HG03095 (cell line): ENCODE data around the gene RGS7.
"Not testable (repeated sequence)": the region's sequence is repeated elsewhere in the genome, so short reads cannot be mapped to it uniquely, and the experiment has no call there.

Source experiments
- ATAC-seq: cut with Tn5 transposase; IDR thresholded peaks from one replicate; pipeline ENCODE4 v1.9.1; 2021; ENCODE audit warnings: moderate library complexity; ENCODE audit not compliant: unreplicated experiment

RGS7 gene

DNA sequence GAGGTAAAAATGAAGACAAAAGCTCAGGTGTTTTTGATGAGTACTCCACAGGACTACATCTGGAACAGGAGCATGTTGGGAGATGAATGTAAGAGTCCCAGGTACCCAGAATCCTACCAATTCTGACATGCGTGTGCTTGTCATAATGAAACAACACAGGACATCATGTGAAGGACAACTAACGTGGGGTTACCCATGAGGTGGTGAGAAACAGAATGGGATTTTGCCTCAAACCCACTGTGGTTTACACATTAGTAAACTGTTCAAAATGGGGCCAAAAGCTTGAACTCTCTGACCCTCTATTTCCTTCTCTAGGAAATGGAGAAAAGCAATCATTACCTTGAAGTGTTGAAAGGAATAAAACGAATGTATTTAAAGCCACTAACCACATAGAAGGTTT lies 266.2 kb downstream of the RGS7 start:
- no peak for ATAC-seq

DNA sequence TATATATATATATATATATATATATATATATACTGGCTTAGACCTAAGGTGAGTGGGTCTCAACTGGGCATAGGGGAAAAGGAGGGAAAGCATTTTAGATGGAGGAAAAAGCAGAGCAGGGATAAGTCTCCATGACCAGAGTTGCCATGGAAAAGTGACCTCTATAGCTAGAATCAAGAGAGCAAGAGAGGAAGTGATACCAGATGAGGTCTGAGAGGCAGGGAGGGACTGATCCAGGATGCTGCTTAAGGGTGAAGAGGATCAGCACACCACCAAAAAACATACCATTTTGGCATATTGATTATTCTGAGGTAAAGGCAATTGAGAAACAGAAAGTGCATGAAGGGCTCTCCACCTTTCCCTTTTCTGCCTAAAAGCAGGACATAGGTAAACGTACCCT lies 267.9 kb downstream of the RGS7 start:
- not testable (repeated sequence) for ATAC-seq

GRCh38 chr1:241088075-241088474 lies 268.9 kb downstream of the RGS7 start:
- not testable (repeated sequence) for ATAC-seq

DNA sequence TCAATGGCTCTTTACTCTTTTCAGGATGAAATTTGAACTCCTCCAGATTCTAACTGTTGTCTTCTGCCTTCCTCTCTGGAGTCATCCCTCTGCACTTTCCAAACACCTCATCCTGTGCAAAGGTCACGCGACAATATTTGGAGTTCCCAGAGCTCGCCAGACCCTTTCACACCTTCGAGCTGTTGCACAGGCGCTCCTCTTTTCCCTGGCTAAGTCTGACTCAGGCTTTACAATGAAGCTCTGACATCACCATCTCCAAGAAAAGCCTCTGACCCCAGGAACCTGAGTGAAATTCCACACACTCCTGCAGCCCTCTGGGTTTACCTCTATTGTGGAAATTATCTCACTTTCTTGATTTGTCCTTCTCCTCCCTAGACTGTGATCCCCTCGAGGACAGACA lies 270.3 kb downstream of the RGS7 start:
- no peak for ATAC-seq

DNA sequence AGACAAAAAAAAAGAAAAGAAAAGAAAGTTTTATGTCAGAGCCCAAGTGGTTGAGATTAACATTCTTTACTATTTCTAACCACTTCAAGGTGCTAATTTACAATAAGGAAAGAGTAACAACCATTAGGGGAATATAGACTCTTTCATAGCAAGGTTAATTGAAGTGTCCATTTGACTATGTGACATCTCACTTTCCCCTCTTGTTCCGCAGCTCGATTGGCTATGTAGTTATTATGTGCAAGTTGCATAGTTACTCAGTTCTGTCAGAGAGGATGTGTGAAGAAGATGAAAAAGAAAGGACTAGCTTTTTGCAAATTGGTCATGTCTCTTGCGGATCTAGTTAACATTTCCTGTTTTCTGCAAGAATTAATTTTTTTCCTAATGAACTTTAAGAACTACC lies 273.7 kb downstream of the RGS7 start:
- no peak for ATAC-seq

GRCh38 chr1:241081473-241081872 lies 275.5 kb downstream of the RGS7 start:
- no peak for ATAC-seq

DNA sequence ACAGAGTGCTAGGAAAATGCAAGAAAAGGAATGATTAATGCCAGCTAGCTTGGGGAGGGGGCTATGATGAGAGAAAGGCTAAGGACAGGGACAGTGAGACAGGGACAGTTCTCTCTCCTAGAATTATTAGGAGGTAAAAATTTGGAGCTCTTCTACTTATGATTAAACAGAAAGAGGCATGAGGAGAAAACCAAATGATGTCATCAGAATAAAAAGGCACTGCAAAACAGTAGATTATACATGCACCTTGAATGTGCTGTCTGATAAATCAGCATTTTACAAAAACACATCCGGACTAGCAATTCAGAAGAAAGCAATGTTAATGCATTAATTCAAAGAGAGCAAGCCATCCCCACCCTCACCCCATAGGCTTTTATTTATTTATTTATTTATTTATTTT lies 277.5 kb downstream of the RGS7 start:
- no peak for ATAC-seq

- ATAC-seq = no peak
Measured at GRCh38 chr1:241079047-241079446, 278.0 kb downstream of the RGS7 start.

DNA sequence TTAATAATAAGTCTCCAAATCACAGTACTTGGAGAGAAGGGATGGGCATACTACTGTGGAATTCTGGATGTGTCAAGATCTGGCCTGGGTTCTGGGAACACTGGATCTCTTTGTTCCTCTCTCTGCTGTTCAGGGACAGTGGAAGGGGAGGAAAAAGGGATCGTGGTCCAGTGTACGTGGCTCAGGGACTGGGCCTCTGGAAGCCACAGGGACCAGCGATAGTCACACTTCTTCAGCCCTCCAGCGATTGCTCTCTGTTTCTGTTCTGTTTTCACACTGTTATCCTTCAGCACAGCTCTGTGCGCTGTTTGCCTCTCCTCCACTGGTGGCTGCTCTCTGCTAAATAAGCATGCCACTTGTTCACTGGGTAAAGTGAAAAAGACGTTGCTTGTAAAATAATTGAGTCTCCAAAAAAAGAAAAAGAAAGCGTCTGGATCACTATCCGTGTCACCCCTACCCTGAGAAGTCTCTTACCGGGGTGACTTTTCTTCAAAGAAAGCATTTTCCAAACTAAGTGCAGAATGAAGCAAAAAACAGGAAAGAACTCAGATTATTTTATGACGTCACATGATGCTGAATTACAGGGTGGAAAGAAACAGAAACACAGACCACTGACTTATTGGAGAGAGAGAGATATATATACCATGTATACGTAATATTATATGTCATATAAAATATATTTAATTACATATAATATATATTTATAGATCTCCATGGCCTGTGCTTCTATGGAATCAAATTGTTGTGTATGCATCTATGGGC lies 279.4 kb downstream of the RGS7 start:
- ATAC-seq = no peak

DNA sequence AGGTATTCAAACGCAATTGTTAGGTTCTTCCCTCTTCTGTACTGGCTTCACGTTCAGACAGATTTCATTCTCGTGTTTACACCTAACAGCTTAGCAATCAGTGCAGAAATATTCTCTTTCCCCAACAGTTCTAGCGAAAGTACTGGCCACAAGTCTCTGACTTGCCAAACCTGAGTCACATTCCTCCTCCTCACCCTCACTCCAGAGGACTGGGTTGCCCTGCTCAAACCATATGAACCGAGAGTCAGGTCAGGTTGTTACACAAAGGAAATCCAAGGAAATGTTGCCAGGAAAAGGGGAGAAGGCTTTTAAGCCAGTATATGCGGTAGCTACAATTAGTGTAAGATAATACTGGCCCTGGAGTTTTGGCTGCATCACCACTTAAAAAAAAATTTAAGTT lies 282.5 kb downstream of the RGS7 start:
- no peak for ATAC-seq

DNA sequence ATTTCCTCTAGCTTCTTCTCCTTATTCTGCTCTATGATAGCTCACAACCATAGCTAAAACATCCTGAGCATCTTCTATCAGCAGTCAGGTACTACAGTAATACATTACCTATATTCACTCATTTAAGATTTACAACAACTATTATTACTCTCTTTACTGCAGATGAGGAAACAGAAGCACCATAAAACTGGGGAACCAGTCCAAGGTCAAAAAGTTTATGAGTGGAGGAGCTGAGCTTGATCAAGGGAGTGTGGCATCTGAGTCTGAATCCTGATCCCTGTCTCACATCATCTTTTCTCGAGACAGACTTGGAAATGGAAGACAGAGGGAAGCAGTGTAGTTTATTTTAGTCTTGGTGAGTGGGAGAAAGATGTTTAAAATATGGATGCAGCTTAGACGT lies 288.6 kb downstream of the RGS7 start:
- ATAC-seq = no peak

- ATAC-seq = no peak
Measured at GRCh38 chr1:241063276-241063675, 293.7 kb downstream of the RGS7 start.

GRCh38 chr1:241061062-241061461 lies 295.9 kb downstream of the RGS7 start:
- no peak for ATAC-seq

DNA sequence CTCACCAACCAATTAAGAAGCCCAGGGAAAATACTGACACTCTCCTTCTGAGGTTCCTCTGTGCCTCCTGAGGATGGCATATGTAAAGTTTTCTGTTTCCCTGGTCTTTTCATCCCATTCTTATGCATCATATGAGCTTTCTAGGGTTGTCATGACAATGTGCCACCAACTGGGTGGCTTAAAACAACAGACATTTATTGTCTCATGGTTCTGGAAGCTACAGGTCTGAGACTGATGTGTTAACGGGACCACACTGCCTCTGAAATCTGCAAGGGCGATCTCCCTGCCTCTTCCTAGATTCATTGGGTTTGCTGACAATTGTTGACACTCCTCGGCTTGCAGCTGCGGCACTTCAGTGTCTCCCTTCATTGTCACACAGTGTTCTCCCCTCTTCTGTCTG lies 308.4 kb downstream of the RGS7 start:
- no peak for ATAC-seq

GRCh38 chr1:241045659-241046058 lies 311.3 kb downstream of the RGS7 start:
- ATAC-seq = no peak

GRCh38 chr1:241034203-241034936 lies 322.6 kb downstream of the RGS7 start:
- ATAC-seq = no peak

GRCh38 chr1:241024834-241025233 lies 332.2 kb downstream of the RGS7 start:
- no peak for ATAC-seq

GRCh38 chr1:241022366-241022765 lies 334.6 kb downstream of the RGS7 start:
- no peak for ATAC-seq

GRCh38 chr1:241020851-241021697 lies 335.9 kb downstream of the RGS7 start:
- no peak for ATAC-seq

DNA sequence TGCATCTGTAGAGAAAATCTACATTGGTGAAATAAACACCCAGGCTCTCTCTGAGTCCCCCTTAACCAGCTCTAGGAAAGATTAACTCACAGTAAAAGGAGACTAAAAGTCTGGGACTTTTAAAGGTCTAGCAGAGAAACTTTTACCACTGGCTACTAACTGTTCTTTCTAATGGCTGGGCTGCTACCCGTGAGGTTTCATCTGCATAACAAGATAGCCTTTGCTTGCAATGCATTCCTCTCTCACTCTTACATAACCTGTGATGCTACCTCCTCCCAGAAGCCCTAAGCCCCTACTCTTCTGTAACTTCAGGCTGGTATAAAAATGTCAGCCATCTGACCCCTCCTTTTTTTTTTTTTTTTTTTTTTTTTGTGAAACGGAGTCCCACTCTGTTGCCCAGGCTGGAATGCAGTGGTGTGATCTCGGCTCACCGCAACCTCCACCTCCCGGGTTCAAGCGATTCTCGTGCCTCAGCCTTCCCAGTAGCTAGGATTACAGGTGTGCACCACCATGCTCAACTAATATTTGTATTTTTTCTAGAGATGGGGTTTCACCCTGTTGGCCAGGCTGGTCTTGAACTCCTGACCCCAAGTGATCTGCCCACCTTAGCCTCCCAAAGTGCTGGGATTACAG lies 344.2 kb downstream of the RGS7 start:
- ATAC-seq = no peak

GRCh38 chr1:241007668-241008067 lies 349.3 kb downstream of the RGS7 start:
- no peak for ATAC-seq
